Fibroblast of lung (primary cell): ENCODE results near the gene ITPKC. TPM values are rescaled to one million over a fixed set of nuclear protein-coding genes. Genes with fewer than 3 reads are reported as not detected.
"Not testable (repeated sequence)": the region's sequence is repeated elsewhere in the genome, so short reads cannot be mapped to it uniquely, and the experiment has no call there.

Source experiments
- DNase-seq, 2 donors: peaks; one replicate each; pipeline versions ENCODE4 v3.0.0 to v3.0.0-alpha.2; 2010; ENCODE audit warnings: low read depth in 2 of 2
- H2AFZ ChIP-seq: 2 replicates; pipeline ENCODE4 v1.5.1; 2012; ENCODE audit warnings: low read length, control low read depth, inconsistent platforms
- H3K27ac ChIP-seq: 2 replicates; pipeline ENCODE4 v1.5.1; 2011; ENCODE audit warnings: low read length, control low read depth; ENCODE audit not compliant: insufficient read depth
- H3K27me3 ChIP-seq: 2 replicates; pipeline ENCODE4 v1.5.1; 2011; ENCODE audit warnings: mild to moderate bottlenecking, low read length; ENCODE audit not compliant: control insufficient read depth, insufficient read depth
- H3K36me3 ChIP-seq: 2 replicates; pipeline ENCODE4 v1.5.1; 2011; ENCODE audit warnings: low read length; ENCODE audit not compliant: control insufficient read depth, insufficient read depth
- H3K4me1 ChIP-seq: 2 replicates; pipeline ENCODE4 v1.5.1; 2011; ENCODE audit warnings: low read length; ENCODE audit not compliant: control insufficient read depth, insufficient read depth; ENCODE audit errors: extremely low read depth
- H3K4me2 ChIP-seq: 2 replicates; pipeline ENCODE4 v1.5.1; 2011; ENCODE audit warnings: low read length, control low read depth; ENCODE audit not compliant: insufficient read depth; ENCODE audit errors: extremely low read depth
- H3K4me3 ChIP-seq, 4 experiments: fragments of 200-600 bp in 1 of 4; sonication (generic) in 1 of 4; replicated peaks in 1 of 4; 2 replicates each; pipeline ENCODE4 v1.5.1; 2011 to 2016; ENCODE audit warnings: low read length in 4 of 4, low read depth in 3 of 4, mild to moderate bottlenecking in 3 of 4, control low read depth in 2 of 4, inconsistent platforms in 1 of 4, mixed read lengths in 1 of 4; ENCODE audit not compliant: insufficient read depth in 1 of 4; ENCODE audit errors: control extremely low read depth in 1 of 4
- H3K79me2 ChIP-seq: 2 replicates; pipeline ENCODE4 v1.5.1; 2012; ENCODE audit warnings: mild to moderate bottlenecking, low read length, inconsistent platforms; ENCODE audit not compliant: control insufficient read depth, insufficient read depth
- H3K9ac ChIP-seq: 2 replicates; pipeline ENCODE4 v1.5.1; 2011; ENCODE audit warnings: mild to moderate bottlenecking, low read length, control low read depth; ENCODE audit not compliant: insufficient read depth
- H3K9me3 ChIP-seq: 2 replicates; pipeline ENCODE4 v1.5.1; 2012; ENCODE audit warnings: low read depth, low read length; ENCODE audit not compliant: control insufficient read depth, insufficient read depth
- H4K20me1 ChIP-seq: 2 replicates; pipeline ENCODE4 v1.5.1; 2011; ENCODE audit warnings: low read length; ENCODE audit not compliant: control insufficient read depth, insufficient read depth; ENCODE audit errors: extremely low read depth
- EZH2 ChIP-seq: IDR thresholded peaks from 2 replicates; pipeline ENCODE4 v1.5.1; 2012; ENCODE audit warnings: low read length, control low read depth, mild to moderate bottlenecking; ENCODE audit errors: missing control alignments
- polyA plus RNA-seq, 2 donors: library from polyadenylated mRNA; depleted of rRNA in 1 of 2; stranded (reverse) in 1 of 2; unstranded in 1 of 2; fragments of >200 nt; gene quantifications; 2 replicates each; pipeline ENCODE4 v1.2.1, GENCODE V29; 2011 to 2012; ENCODE audit warnings: missing spikeins in 1 of 2
- total RNA-seq: library from RNA; depleted of rRNA; stranded (reverse); fragments of >200 nt; gene quantifications from 2 replicates; pipeline ENCODE4 v1.2.1, GENCODE V29; 2014
- TF ChIP-seq, protein P1 (sequence below), 2 donors: IDR thresholded peaks in 1 of 2; conservative IDR thresholded peaks in 1 of 2; 1 replicate in 1 of 2; 2 replicates in 1 of 2; pipeline ENCODE4 v1.5.1; 2011 to 2012; ENCODE audit warnings: low read length in 2 of 2, control low read depth in 1 of 2, inconsistent platforms in 1 of 2, low read depth in 1 of 2, mild to moderate bottlenecking in 1 of 2

The ITPKC gene
- total and polyA plus RNA-seq, 2 donors (not counting 1 experiment from before 2014, with no cell fraction given): 6.5 to 23.1 TPM

DNA sequence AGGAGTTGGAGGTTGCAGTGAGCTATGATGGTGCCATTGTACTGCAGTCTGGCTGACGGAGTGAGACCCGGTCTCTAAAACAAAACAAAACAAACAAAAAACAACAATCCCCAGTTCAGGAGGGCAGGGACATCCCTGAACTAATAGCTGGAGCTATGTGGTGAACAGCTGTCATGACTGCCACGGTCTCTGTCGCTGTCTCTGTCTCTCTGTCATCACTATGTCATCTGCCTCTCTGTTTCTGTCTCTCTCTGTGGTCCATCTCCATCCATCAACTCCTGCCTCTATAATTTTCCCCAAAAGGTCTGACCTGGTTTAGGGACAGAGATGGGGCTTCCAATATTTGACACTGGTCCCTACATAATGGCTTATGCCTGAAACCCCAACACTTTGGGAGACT, 7.4 kb downstream of the ITPKC start:
- Histone ChIP-seq H3K9ac (no peak overlapping the region), H4K20me1 (no peaks in the 10 kb centered on the region), H3K9me3 (no peaks in the 10 kb centered on the region), H3K79me2 (peaks cover 35% of the 10 kb centered on the region), H3K4me2 (no peak overlapping the region), H3K27ac (no peak overlapping the region), H3K4me3 (no peak overlapping the region), H3K36me3 (peaks cover 9% of the 10 kb centered on the region), H3K4me1 (peaks cover 8% of the 10 kb centered on the region), H2AFZ (no peak overlapping the region), H3K27me3 (no peaks in the 10 kb centered on the region)
- no peak for DNase-seq
- TF ChIP-seq, protein P1, sequence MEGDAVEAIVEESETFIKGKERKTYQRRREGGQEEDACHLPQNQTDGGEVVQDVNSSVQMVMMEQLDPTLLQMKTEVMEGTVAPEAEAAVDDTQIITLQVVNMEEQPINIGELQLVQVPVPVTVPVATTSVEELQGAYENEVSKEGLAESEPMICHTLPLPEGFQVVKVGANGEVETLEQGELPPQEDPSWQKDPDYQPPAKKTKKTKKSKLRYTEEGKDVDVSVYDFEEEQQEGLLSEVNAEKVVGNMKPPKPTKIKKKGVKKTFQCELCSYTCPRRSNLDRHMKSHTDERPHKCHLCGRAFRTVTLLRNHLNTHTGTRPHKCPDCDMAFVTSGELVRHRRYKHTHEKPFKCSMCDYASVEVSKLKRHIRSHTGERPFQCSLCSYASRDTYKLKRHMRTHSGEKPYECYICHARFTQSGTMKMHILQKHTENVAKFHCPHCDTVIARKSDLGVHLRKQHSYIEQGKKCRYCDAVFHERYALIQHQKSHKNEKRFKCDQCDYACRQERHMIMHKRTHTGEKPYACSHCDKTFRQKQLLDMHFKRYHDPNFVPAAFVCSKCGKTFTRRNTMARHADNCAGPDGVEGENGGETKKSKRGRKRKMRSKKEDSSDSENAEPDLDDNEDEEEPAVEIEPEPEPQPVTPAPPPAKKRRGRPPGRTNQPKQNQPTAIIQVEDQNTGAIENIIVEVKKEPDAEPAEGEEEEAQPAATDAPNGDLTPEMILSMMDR (conservative IDR thresholded peaks at IDR 0.05 in 1 of 2, IDR thresholded peaks at IDR 0.05 in 1 of 2; ENCODE audit: low read depth in 1 of 2, low read length in 2 of 2): no peak
- TF ChIP-seq EZH2: no peak

DNA sequence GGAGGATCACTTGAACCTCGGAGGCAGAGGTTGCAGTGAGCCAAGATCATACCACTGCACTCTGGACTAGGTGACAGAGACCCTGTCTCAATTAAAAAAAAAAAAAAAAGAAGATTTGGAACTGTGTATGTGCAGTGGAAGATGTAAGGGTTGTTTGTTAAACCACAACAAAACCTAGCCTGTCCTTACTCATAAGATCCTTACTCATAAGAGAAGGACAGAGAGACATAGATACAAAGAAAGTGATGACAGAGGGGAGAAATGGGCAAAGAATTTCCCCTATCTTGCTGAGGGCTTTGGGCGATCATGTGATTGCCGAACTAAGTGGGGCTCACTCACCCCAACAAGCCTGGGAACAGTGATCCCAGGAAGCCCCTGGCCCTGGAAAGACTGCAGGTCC, 7.9 kb downstream of the ITPKC start:
- no peaks in the 10 kb centered on the region for H3K27me3 ChIP-seq
- H3K4me3 ChIP-seq: no peak overlapping the region
- H3K36me3 ChIP-seq: peaks cover 9% of the 10 kb centered on the region
- H3K9ac ChIP-seq: no peak overlapping the region
- no peaks in the 10 kb centered on the region for H4K20me1 ChIP-seq
- H2AFZ ChIP-seq: no peak overlapping the region
- peaks cover 6% of the 10 kb centered on the region for H3K4me1 ChIP-seq
- no peak for TF ChIP-seq EZH2
- TF ChIP-seq, protein P1 (conservative IDR thresholded peaks at IDR 0.05 in 1 of 2, IDR thresholded peaks at IDR 0.05 in 1 of 2; ENCODE audit: low read depth in 1 of 2, low read length in 2 of 2): no peak
- no peak overlapping the region for H3K4me2 ChIP-seq
- no peaks in the 10 kb centered on the region for H3K9me3 ChIP-seq
- DNase-seq: no peak
- peaks cover 29% of the 10 kb centered on the region for H3K79me2 ChIP-seq
- H3K27ac ChIP-seq: no peak overlapping the region

DNA sequence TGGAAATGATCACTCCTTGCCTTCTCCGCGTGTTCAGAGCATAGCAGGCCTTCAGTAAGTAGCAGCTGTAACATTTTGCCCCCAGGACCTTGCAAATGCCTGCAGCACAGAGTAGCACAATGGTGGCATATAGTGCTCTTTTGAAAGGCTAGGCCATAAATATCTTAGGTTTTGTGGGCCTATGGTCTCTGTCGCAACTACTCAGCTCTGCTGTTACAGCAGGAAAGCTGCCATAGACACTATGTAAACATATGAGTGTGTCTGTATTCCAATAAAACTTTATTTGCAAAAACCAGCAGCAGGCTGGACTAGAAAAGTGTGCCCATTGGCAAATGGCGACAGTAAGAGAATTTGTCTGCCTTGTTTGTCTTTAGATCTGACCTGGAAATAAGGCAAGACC, 9.4 kb downstream of the ITPKC start:
- H3K4me3 ChIP-seq: no peak overlapping the region
- H3K4me1 ChIP-seq: no peaks in the 10 kb centered on the region
- H3K27ac ChIP-seq: no peak overlapping the region
- no peaks in the 10 kb centered on the region for H4K20me1 ChIP-seq
- TF ChIP-seq, protein P1 (conservative IDR thresholded peaks at IDR 0.05 in 1 of 2, IDR thresholded peaks at IDR 0.05 in 1 of 2; ENCODE audit: low read depth in 1 of 2, low read length in 2 of 2): no peak
- TF ChIP-seq EZH2: no peak
- no peaks in the 10 kb centered on the region for H3K9me3 ChIP-seq
- peaks cover 16% of the 10 kb centered on the region for H3K79me2 ChIP-seq
- DNase-seq: peak in 1 of 2 donors; percentile 42
- no peak overlapping the region for H3K9ac ChIP-seq
- H2AFZ ChIP-seq: no peak overlapping the region
- H3K27me3 ChIP-seq: no peaks in the 10 kb centered on the region
- H3K4me2 ChIP-seq: no peak overlapping the region
- H3K36me3 ChIP-seq: peaks cover 9% of the 10 kb centered on the region

DNA sequence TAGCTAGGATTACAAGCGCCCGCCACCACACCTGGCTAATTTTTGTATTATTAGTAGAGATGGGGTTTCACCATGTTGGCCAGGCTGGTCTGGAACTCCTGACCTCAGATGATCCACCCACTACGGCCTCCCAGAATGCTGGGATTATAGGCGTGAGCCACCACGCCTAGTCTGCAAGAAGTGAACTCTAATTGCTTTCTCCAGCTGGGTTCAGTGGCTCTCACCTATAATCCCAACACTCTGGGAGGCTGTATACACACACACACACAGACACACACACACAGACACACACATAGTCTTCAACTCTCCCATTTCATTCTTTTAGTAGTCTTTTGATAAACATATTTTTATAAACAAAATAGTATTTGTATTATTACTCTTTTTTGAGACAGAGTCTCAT, 13.2 kb downstream of the ITPKC start:
- not testable (repeated sequence) for H2AFZ ChIP-seq, H3K4me3 ChIP-seq, H3K9ac ChIP-seq, H4K20me1 ChIP-seq, H3K27ac ChIP-seq, H3K4me1 ChIP-seq, H3K27me3 ChIP-seq, H3K9me3 ChIP-seq, H3K79me2 ChIP-seq, DNase-seq, H3K4me2 ChIP-seq
- H3K36me3 ChIP-seq: peaks cover 17% of the 10 kb centered on the region

DNA sequence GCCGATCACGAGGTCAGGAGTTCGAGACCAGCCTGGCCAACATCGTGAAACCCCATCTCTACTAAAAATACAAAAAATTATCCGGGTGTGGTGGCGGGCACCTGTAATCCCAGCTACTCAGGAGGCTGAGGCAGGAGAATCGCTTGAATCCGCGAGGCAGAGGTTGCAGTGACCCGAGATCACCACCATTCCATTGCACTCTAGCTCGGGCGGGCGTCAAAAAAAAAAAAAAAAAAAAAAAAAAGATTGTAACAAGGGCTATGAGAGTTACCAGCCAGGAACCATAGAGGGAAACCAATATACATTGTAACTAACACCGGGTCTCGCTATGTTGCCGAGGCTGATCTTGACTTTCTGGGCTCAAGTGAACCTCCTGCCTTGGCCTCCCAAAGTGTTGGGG, 15.4 kb downstream of the ITPKC start:
- H3K4me2 ChIP-seq, H3K9ac ChIP-seq, H3K4me1 ChIP-seq, H3K9me3 ChIP-seq, H4K20me1 ChIP-seq, H3K4me3 ChIP-seq, DNase-seq, H3K27me3 ChIP-seq, H2AFZ ChIP-seq, H3K27ac ChIP-seq, H3K79me2 ChIP-seq: not testable (repeated sequence)
- peaks cover 18% of the 10 kb centered on the region for H3K36me3 ChIP-seq
